SK-N-SH treated with all-trans-retinoic acid at 6 μM for 48 hours (cell line): ENCODE results near the gene P2RY6.

Experiments
- ATAC-seq: fragments of 200-7000 bp; cut with Tn5 transposase; 3 replicates; pipeline ENCODE4 v1.9.1; 2020; ENCODE audit warnings: mild to moderate bottlenecking, moderate library complexity
- ARNTL ChIP-seq: fragments of 450-650 bp; formaldehyde crosslinking; IDR thresholded peaks from 2 replicates; pipeline ENCODE4 v1.5.0; 2020; ENCODE audit warnings: low read depth, mild to moderate bottlenecking, moderate library complexity, borderline replicate concordance
- BACH2 ChIP-seq: fragments of 250-450 bp; sonication (Bioruptor Pico); IDR thresholded peaks from 2 replicates; pipeline ENCODE4 v1.9.0; 2021; ENCODE audit warnings: mild to moderate bottlenecking, borderline replicate concordance
- CSDC2 ChIP-seq: fragments of 250-450 bp; sonication (Bioruptor Pico); IDR thresholded peaks from 2 replicates; pipeline ENCODE4 v1.5.0; 2020; ENCODE audit warnings: mild to moderate bottlenecking, moderate library complexity
- GLIS3 ChIP-seq: fragments of 250-450 bp; sonication (Bioruptor Pico); IDR thresholded peaks from 2 replicates; pipeline ENCODE4 v1.5.0; 2020; ENCODE audit warnings: mild to moderate bottlenecking, moderate library complexity
- ISL1 ChIP-seq: fragments of 250-450 bp; sonication (Bioruptor Pico); IDR thresholded peaks from 2 replicates; pipeline ENCODE4 v2.1.2; 2022; ENCODE audit warnings: mild to moderate bottlenecking, moderate library complexity
- OSR1 ChIP-seq: fragments of 250-450 bp; sonication (Bioruptor Pico); IDR thresholded peaks from 2 replicates; pipeline ENCODE4 v1.8.0; 2022; ENCODE audit warnings: moderate library complexity, mild to moderate bottlenecking, inconsistent platforms
- PPARA ChIP-seq: fragments of 250-450 bp; sonication (Bioruptor Pico); IDR thresholded peaks from 2 replicates; pipeline ENCODE4 v1.5.0; 2020; ENCODE audit warnings: mild to moderate bottlenecking, borderline replicate concordance
- RARB ChIP-seq: fragments of 250-450 bp; sonication (Bioruptor Pico); IDR thresholded peaks from 2 replicates; pipeline ENCODE4 v1.8.0; 2021; ENCODE audit warnings: mild to moderate bottlenecking, moderate library complexity
- SNAI2 ChIP-seq: fragments of 250-450 bp; sonication (Bioruptor Pico); IDR thresholded peaks from 2 replicates; pipeline ENCODE4 v1.5.0; 2020; ENCODE audit warnings: mild to moderate bottlenecking, moderate library complexity
- TCF4 ChIP-seq: fragments of 250-450 bp; sonication (Bioruptor Pico); IDR thresholded peaks from 2 replicates; pipeline ENCODE4 v1.8.0; 2021; ENCODE audit warnings: mild to moderate bottlenecking, moderate library complexity, borderline replicate concordance
- TOX ChIP-seq: fragments of 250-450 bp; sonication (Bioruptor Pico); IDR thresholded peaks from 2 replicates; pipeline ENCODE4 v1.8.0; 2021; ENCODE audit warnings: mild to moderate bottlenecking, moderate library complexity, borderline replicate concordance
- ZC3H10 ChIP-seq: fragments of 250-450 bp; sonication (Bioruptor Pico); IDR thresholded peaks from 2 replicates; pipeline ENCODE4 v1.5.1; 2021; ENCODE audit warnings: mild to moderate bottlenecking, moderate library complexity
- ZFP3 ChIP-seq: fragments of 250-450 bp; sonication (Bioruptor Pico); IDR thresholded peaks from 2 replicates; pipeline ENCODE4 v1.5.0; 2020; ENCODE audit warnings: mild to moderate bottlenecking, moderate library complexity
- ZFP30 ChIP-seq: fragments of 450-650 bp; formaldehyde crosslinking; IDR thresholded peaks from 2 replicates; pipeline ENCODE4 v1.5.0; 2022; ENCODE audit warnings: mild to moderate bottlenecking, moderate library complexity
- ZNF70 ChIP-seq: fragments of 450-650 bp; formaldehyde crosslinking; IDR thresholded peaks from 2 replicates; pipeline ENCODE4 v1.5.0; 2020; ENCODE audit warnings: mild to moderate bottlenecking, moderate library complexity
- ZNF8 ChIP-seq: fragments of 450-650 bp; formaldehyde crosslinking; IDR thresholded peaks from 2 replicates; pipeline ENCODE4 v1.5.0; 2020; ENCODE audit warnings: mild to moderate bottlenecking, moderate library complexity
- TF ChIP-seq, protein P1 (sequence below): fragments of 250-450 bp; sonication (Bioruptor Pico); IDR thresholded peaks from 2 replicates; pipeline ENCODE4 v1.5.0; 2020; ENCODE audit warnings: mild to moderate bottlenecking, moderate library complexity
- TF ChIP-seq, protein P2 (sequence below): fragments of 250-450 bp; sonication (Bioruptor Pico); IDR thresholded peaks from 2 replicates; pipeline ENCODE4 v1.5.1; 2020; ENCODE audit warnings: low read depth, mild to moderate bottlenecking, moderate library complexity
- TF ChIP-seq, protein P3 (sequence below): fragments of 250-450 bp; sonication (Bioruptor Pico); IDR thresholded peaks from 2 replicates; pipeline ENCODE4 v1.5.1; 2021; ENCODE audit warnings: mild to moderate bottlenecking, moderate library complexity
- TF ChIP-seq, protein P4 (sequence below): fragments of 250-450 bp; sonication (Bioruptor Pico); IDR thresholded peaks from 2 replicates; pipeline ENCODE4 v1.8.0; 2020; ENCODE audit warnings: mild to moderate bottlenecking, moderate library complexity, borderline replicate concordance
- TF ChIP-seq, protein P5 (sequence below): fragments of 250-450 bp; sonication (Bioruptor Pico); IDR thresholded peaks from 2 replicates; pipeline ENCODE4 v1.8.0; 2021; ENCODE audit warnings: low read depth, mild to moderate bottlenecking, moderate library complexity, borderline replicate concordance

Gene P2RY6

DNA sequence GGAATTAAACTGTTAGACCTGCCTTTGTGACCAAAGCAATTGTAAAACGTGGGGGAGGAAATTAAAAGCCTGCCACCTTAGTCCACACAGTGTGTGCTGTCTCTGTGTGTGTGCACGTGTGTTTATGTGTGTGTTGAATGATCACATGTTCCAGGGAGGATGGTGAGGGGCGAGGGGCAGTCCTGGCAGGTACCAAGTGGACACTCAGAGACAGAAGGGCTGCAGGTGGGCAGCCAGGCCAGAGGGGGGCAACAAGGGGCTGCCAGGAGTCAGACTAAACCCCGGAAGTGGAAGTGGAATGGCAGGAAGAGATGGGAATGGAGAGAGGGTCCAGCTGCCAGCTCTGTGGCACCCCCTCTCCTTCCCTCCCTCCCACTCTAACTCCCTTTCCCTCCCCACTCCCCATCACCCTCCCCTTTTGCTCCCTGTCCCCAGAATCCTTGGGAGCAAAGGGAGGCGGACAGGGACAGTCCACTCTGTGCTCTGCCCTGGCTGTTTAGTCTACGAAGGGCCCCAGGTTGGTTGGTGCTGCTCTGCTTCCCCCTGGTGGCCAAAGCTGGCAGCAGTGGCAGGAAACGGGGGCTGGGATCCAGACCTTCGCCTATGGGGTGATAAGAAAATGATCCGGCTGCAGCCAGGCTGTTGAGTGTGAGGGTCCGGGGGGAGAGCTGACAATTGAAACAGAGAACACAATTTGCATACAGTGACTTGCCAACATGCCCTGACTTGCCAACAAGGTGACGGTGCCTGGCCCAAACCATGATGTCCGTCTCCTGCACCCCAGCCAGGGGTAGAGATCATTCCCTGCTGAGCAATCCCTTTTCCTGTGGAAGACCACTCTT, 29.7 kb upstream of the P2RY6 start:
- peak; percentile 96 for ATAC-seq

DNA sequence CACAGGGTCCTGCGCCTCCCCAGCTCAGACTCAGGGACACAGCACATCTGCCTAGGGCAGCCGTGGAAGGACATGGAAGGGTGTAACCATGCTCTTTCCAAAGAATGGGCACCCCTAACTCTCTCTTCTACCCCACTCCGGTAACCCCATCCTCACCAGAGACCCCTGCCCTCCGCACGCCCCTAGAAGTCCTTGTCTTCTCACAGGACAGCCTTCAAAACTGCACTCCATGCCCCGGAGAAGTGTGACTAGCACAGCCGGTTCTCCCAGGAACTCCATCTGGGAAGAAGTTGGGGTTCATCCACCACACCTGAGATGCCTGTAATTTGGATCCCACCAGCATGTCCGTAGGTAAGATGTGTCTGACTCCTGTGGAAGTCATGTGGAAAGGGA, 29.0 kb upstream of the P2RY6 start:
- no peak for ATAC-seq

More for the DNA sequence above, 29.7 kb upstream of the P2RY6 start:
- TF ChIP-seq ZFP30, result no peak
- TF ChIP-seq, protein P1, sequence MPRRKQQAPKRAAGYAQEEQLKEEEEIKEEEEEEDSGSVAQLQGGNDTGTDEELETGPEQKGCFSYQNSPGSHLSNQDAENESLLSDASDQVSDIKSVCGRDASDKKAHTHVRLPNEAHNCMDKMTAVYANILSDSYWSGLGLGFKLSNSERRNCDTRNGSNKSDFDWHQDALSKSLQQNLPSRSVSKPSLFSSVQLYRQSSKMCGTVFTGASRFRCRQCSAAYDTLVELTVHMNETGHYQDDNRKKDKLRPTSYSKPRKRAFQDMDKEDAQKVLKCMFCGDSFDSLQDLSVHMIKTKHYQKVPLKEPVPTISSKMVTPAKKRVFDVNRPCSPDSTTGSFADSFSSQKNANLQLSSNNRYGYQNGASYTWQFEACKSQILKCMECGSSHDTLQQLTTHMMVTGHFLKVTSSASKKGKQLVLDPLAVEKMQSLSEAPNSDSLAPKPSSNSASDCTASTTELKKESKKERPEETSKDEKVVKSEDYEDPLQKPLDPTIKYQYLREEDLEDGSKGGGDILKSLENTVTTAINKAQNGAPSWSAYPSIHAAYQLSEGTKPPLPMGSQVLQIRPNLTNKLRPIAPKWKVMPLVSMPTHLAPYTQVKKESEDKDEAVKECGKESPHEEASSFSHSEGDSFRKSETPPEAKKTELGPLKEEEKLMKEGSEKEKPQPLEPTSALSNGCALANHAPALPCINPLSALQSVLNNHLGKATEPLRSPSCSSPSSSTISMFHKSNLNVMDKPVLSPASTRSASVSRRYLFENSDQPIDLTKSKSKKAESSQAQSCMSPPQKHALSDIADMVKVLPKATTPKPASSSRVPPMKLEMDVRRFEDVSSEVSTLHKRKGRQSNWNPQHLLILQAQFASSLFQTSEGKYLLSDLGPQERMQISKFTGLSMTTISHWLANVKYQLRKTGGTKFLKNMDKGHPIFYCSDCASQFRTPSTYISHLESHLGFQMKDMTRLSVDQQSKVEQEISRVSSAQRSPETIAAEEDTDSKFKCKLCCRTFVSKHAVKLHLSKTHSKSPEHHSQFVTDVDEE (CRISPR knock-in tag), result 0 out of 2 replicates have a peak, but pooled peaks have one; percentile 33

DNA sequence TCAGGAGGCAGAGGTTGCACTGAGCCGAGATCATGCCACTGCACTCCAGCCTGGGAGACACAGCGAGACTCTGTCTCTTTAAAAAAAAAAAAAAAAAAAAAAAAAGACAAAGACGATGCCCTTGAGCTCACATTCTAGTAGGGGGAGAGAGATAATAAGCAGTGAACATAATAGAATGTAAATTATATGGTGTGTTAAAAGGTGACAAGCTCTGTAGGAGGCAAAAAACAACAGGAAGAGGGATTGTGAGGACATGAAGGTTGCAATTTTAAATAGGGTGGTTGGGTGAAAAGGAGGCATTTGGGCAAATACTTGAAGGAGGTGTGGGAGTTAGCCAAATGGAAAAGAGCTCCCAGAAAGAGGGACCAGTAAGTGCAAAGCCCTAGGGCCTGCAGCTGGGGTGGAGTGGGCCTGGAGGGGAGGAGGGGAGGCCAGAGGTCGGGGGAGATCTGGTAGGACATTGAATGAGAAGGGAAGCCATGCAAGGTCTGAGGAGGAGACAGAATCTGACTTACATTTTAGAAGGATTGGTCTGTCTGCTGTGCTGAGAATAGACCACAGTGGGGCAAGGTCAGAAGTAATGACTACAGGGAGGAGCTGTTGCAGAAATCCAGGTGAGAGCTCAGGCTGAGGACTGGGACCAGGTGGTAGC, 27.4 kb upstream of the P2RY6 start:
- TF ChIP-seq GLIS3 (CRISPR knock-in tag) (no peak), PPARA (CRISPR knock-in tag) (no peak), RARB (CRISPR knock-in tag) (no peak), ZNF8 (CRISPR knock-in tag) (no peak), TOX (CRISPR knock-in tag) (no peak), ARNTL (CRISPR knock-in tag) (no peak), ZFP3 (no peak), OSR1 (CRISPR knock-in tag) (no peak)
- TF ChIP-seq, protein P2, sequence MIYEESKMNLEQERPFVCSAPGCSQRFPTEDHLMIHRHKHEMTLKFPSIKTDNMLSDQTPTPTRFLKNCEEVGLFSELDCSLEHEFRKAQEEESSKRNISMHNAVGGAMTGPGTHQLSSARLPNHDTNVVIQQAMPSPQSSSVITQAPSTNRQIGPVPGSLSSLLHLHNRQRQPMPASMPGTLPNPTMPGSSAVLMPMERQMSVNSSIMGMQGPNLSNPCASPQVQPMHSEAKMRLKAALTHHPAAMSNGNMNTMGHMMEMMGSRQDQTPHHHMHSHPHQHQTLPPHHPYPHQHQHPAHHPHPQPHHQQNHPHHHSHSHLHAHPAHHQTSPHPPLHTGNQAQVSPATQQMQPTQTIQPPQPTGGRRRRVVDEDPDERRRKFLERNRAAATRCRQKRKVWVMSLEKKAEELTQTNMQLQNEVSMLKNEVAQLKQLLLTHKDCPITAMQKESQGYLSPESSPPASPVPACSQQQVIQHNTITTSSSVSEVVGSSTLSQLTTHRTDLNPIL (CRISPR knock-in tag), result no peak
- TF ChIP-seq, protein P3, sequence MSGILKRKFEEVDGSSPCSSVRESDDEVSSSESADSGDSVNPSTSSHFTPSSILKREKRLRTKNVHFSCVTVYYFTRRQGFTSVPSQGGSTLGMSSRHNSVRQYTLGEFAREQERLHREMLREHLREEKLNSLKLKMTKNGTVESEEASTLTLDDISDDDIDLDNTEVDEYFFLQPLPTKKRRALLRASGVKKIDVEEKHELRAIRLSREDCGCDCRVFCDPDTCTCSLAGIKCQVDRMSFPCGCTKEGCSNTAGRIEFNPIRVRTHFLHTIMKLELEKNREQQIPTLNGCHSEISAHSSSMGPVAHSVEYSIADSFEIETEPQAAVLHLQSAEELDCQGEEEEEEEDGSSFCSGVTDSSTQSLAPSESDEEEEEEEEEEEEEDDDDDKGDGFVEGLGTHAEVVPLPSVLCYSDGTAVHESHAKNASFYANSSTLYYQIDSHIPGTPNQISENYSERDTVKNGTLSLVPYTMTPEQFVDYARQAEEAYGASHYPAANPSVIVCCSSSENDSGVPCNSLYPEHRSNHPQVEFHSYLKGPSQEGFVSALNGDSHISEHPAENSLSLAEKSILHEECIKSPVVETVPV, result no peak
- no peak for ATAC-seq

More for the DNA sequence above, 29.0 kb upstream of the P2RY6 start:
- no peak for TF ChIP-seq ZNF8 (CRISPR knock-in tag)
- TF ChIP-seq TOX (CRISPR knock-in tag), result no peak
- TF ChIP-seq, protein P3, result no peak
- no peak for TF ChIP-seq ISL1 (CRISPR knock-in tag)
- TF ChIP-seq BACH2, result no peak
- no peak for TF ChIP-seq SNAI2
- no peak for TF ChIP-seq ARNTL (CRISPR knock-in tag)
- no peak for TF ChIP-seq RARB (CRISPR knock-in tag)
- TF ChIP-seq, protein P4, sequence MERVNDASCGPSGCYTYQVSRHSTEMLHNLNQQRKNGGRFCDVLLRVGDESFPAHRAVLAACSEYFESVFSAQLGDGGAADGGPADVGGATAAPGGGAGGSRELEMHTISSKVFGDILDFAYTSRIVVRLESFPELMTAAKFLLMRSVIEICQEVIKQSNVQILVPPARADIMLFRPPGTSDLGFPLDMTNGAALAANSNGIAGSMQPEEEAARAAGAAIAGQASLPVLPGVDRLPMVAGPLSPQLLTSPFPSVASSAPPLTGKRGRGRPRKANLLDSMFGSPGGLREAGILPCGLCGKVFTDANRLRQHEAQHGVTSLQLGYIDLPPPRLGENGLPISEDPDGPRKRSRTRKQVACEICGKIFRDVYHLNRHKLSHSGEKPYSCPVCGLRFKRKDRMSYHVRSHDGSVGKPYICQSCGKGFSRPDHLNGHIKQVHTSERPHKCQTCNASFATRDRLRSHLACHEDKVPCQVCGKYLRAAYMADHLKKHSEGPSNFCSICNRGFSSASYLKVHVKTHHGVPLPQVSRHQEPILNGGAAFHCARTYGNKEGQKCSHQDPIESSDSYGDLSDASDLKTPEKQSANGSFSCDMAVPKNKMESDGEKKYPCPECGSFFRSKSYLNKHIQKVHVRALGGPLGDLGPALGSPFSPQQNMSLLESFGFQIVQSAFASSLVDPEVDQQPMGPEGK (CRISPR knock-in tag), result no peak
- TF ChIP-seq TCF4 (CRISPR knock-in tag), result no peak
- no peak for TF ChIP-seq PPARA (CRISPR knock-in tag)

DNA sequence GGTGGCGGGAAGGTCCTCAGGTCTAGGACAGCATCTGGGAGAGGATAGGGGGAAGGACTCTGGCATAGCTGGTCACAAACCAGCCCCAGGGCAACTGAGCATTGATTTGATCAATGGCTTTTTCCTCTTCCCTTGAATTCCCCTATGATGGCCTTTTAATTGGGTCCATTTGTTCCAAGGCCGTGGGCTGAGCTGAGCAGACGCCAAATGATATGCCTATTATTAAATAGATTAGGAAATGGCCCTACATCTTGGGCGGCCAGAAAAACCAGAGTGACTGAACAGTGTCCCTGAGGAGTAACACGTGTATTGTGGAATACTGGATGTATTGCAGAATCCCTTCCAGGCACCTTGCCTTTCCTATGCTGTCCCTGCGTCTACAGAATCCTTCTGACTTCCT, 26.7 kb upstream of the P2RY6 start:
- ATAC-seq, result no peak
- TF ChIP-seq ZC3H10, result no peak
- TF ChIP-seq, protein P5, sequence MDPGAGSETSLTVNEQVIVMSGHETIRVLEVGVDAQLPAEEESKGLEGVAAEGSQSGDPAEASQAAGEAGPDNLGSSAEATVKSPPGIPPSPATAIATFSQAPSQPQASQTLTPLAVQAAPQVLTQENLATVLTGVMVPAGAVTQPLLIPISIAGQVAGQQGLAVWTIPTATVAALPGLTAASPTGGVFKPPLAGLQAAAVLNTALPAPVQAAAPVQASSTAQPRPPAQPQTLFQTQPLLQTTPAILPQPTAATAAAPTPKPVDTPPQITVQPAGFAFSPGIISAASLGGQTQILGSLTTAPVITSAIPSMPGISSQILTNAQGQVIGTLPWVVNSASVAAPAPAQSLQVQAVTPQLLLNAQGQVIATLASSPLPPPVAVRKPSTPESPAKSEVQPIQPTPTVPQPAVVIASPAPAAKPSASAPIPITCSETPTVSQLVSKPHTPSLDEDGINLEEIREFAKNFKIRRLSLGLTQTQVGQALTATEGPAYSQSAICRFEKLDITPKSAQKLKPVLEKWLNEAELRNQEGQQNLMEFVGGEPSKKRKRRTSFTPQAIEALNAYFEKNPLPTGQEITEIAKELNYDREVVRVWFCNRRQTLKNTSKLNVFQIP, result no peak
- TF ChIP-seq RARB (CRISPR knock-in tag), result no peak
- TF ChIP-seq, protein P3, result no peak
- no peak for TF ChIP-seq ZFP3
- no peak for TF ChIP-seq ARNTL (CRISPR knock-in tag)
- TF ChIP-seq CSDC2 (CRISPR knock-in tag), result no peak
- no peak for TF ChIP-seq ZNF8 (CRISPR knock-in tag)
- TF ChIP-seq ZNF70, result no peak
